ENCODE measurements around the gene EHMT1. TPM values are rescaled to one million over a fixed set of nuclear protein-coding genes. Genes with fewer than 3 reads are reported as not detected.
A peak's percentile ranks its signal among the peaks of the same experiment; 100 is the strongest.

Gene EHMT1
- total and polyA plus RNA-seq, 2 experiments from 2014 or later, result 162 to 177 TPM

DNA sequence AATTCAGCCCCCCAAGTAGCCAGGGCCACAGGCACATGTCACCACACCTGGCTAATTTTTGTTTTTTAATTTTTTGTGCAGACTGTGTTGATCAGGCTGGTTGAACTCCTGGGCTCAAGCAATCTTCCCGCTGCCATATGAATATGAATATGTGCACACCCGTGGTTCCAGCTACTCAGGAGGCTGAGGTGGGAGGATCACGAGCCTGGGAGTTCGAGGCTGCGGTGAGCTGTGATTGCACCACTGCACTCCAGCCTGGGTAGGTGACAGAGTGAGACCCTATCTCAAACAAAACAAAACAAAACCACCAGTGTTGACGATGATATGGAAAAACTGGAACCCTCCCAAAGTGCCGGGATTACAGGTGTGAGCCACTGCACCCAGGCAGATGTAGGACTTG is 32.0 kb downstream of the EHMT1 start (continued):
- TF ChIP-seq ZNF331 (CRISPR knock-in tag; IDR thresholded peaks at IDR 0.05; ENCODE audit: low read depth), result no peak
- no peak for TF ChIP-seq EZH2 (IDR thresholded peaks at IDR 0.05; ENCODE audit: low read depth, unreplicated experiment)
- TF ChIP-seq, protein P1, sequence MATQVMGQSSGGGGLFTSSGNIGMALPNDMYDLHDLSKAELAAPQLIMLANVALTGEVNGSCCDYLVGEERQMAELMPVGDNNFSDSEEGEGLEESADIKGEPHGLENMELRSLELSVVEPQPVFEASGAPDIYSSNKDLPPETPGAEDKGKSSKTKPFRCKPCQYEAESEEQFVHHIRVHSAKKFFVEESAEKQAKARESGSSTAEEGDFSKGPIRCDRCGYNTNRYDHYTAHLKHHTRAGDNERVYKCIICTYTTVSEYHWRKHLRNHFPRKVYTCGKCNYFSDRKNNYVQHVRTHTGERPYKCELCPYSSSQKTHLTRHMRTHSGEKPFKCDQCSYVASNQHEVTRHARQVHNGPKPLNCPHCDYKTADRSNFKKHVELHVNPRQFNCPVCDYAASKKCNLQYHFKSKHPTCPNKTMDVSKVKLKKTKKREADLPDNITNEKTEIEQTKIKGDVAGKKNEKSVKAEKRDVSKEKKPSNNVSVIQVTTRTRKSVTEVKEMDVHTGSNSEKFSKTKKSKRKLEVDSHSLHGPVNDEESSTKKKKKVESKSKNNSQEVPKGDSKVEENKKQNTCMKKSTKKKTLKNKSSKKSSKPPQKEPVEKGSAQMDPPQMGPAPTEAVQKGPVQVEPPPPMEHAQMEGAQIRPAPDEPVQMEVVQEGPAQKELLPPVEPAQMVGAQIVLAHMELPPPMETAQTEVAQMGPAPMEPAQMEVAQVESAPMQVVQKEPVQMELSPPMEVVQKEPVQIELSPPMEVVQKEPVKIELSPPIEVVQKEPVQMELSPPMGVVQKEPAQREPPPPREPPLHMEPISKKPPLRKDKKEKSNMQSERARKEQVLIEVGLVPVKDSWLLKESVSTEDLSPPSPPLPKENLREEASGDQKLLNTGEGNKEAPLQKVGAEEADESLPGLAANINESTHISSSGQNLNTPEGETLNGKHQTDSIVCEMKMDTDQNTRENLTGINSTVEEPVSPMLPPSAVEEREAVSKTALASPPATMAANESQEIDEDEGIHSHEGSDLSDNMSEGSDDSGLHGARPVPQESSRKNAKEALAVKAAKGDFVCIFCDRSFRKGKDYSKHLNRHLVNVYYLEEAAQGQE (IDR thresholded peaks at IDR 0.05; ENCODE audit: unreplicated experiment), result no peak

DNA sequence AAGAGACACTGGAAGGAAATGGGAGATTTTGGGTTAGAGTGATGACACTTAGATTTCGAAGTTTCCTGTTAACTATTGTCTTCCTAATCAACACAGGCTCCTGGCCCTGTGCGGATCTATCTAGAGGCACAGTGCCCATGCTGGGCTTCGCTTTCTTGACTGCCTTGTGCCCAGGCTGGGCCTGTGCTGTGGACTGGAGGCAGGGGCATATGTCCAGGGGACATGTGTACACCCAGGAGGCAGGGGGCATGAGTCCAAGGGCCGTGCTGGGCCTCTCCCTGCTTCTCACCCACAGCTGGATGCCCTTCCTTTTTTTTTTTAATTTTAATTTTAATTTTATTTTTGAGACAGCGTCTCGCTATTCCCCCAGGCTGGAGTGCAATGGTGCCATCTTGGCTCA is 37.6 kb downstream of the EHMT1 start:
- Mint-ChIP-seq H3K27me3 (ENCODE audit: insufficient read depth, low read depth, poor library complexity) (peaks cover 2% of the 10 kb centered on the region), H3K9me3 (no peaks in the 10 kb centered on the region), H3K4me3 (no peak overlapping the region), H3K36me3 (ENCODE audit: low read depth) (peaks cover 22% of the 10 kb centered on the region; the same call in 2 of the 3 replicates), H3K27ac (peak overlapping the region; percentile 56; the same call in 1 of the 2 replicates), H3K4me1 (peaks cover 28% of the 10 kb centered on the region)
- DNase-seq (ENCODE audit: low spot score) (no peak), ATAC-seq (no peak)
- H4K20me1 ChIP-seq (replicated peaks; ENCODE audit: insufficient read depth), result peaks cover 51% of the 10 kb centered on the region
- H3F3A ChIP-seq (replicated peaks; ENCODE audit: low read depth), result no peaks in the 10 kb centered on the region; the same call in 1 of the 2 replicates
- no peak overlapping the region for H2AFZ ChIP-seq
- H3K27ac ChIP-seq (ENCODE audit: low read depth), result 0 out of 2 replicates have a peak overlapping the region, but pooled peaks have one; percentile 50
- H3K4me1 ChIP-seq (ENCODE audit: insufficient read depth), result peaks cover 13% of the 10 kb centered on the region; the same call in 1 of the 2 replicates
- H3K36me3 ChIP-seq (ENCODE audit: insufficient read depth), result no peaks in the 10 kb centered on the region; the same call in 1 of the 2 replicates
- no peaks in the 10 kb centered on the region for H3K27me3 ChIP-seq (ENCODE audit: insufficient read depth)
- no peaks in the 10 kb centered on the region for H3K9me2 ChIP-seq (ENCODE audit: insufficient read depth)
- H3K4me3 ChIP-seq, result no peak overlapping the region
- TF ChIP-seq EZH2phosphoT487 (IDR thresholded peaks at IDR 0.05; ENCODE audit: unreplicated experiment) (no peak), CREB1 (CRISPR knock-in tag; IDR thresholded peaks at IDR 0.05; ENCODE audit: low read depth) (no peak), NANOG (IDR thresholded peaks at IDR 0.05; ENCODE audit: borderline replicate concordance) (no peak)
- peaks cover 99% of the 10 kb centered on the region for H3K79me2 ChIP-seq (replicated peaks; ENCODE audit: insufficient read depth)
- H3K4me2 ChIP-seq, result no peak overlapping the region

DNA sequence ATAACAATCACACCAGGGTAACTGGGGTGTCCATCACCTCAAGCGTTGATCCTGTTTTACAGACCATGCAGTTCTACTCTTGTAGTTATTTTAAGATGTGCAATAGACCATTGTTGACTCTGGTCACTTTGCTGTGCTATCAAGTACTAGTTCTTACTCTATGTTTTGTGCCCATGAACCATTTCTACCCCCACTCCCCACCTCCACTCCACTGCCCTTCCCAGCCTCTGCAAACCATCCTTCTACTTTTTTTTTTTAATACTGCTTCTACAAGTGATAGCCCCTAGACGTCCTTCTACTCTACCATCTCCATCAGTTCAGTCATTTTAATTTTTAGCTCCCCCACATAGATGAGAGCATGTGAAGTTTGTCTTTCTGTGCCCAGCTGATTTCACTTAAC is 38.8 kb downstream of the EHMT1 start:
- ATAC-seq, result no peak
- H3K4me2 ChIP-seq, result no peak overlapping the region
- peaks cover 46% of the 10 kb centered on the region for H4K20me1 ChIP-seq (replicated peaks; ENCODE audit: insufficient read depth)
- TF ChIP-seq CREB1 (CRISPR knock-in tag; IDR thresholded peaks at IDR 0.05; ENCODE audit: low read depth) (no peak), STAT1 (IDR thresholded peaks at IDR 0.05; ENCODE audit: unreplicated experiment) (no peak), JUNB (IDR thresholded peaks at IDR 0.05; ENCODE audit: unreplicated experiment) (no peak), ZNF331 (CRISPR knock-in tag; IDR thresholded peaks at IDR 0.05; ENCODE audit: low read depth) (no peak)
- TF ChIP-seq, protein P2, sequence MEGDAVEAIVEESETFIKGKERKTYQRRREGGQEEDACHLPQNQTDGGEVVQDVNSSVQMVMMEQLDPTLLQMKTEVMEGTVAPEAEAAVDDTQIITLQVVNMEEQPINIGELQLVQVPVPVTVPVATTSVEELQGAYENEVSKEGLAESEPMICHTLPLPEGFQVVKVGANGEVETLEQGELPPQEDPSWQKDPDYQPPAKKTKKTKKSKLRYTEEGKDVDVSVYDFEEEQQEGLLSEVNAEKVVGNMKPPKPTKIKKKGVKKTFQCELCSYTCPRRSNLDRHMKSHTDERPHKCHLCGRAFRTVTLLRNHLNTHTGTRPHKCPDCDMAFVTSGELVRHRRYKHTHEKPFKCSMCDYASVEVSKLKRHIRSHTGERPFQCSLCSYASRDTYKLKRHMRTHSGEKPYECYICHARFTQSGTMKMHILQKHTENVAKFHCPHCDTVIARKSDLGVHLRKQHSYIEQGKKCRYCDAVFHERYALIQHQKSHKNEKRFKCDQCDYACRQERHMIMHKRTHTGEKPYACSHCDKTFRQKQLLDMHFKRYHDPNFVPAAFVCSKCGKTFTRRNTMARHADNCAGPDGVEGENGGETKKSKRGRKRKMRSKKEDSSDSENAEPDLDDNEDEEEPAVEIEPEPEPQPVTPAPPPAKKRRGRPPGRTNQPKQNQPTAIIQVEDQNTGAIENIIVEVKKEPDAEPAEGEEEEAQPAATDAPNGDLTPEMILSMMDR (conservative IDR thresholded peaks at IDR 0.05; ENCODE audit: low read depth in 2 of 2), result no peak
- Mint-ChIP-seq H3K36me3 (ENCODE audit: low read depth) (peaks cover 16% of the 10 kb centered on the region; the same call in 2 of the 3 replicates), H3K9me3 (no peaks in the 10 kb centered on the region), H3K27ac (no peak overlapping the region), H3K4me3 (no peak overlapping the region), H3K4me1 (peaks cover 28% of the 10 kb centered on the region), H3K27me3 (ENCODE audit: insufficient read depth, low read depth, poor library complexity) (peaks cover 2% of the 10 kb centered on the region)
- H3K4me3 ChIP-seq, result no peak overlapping the region
- peaks cover 13% of the 10 kb centered on the region; the same call in 1 of the 2 replicates for H3K4me1 ChIP-seq (ENCODE audit: insufficient read depth)
- H3K27me3 ChIP-seq (ENCODE audit: insufficient read depth), result no peaks in the 10 kb centered on the region
- no peaks in the 10 kb centered on the region; the same call in 1 of the 2 replicates for H3K36me3 ChIP-seq (ENCODE audit: insufficient read depth)
- H3F3A ChIP-seq (replicated peaks; ENCODE audit: low read depth), result no peaks in the 10 kb centered on the region; the same call in 1 of the 2 replicates
- no peaks in the 10 kb centered on the region for H3K9me2 ChIP-seq (ENCODE audit: insufficient read depth)
- 0 out of 2 replicates have a peak overlapping the region, but pooled peaks have one; percentile 42 for H3K27ac ChIP-seq (ENCODE audit: low read depth)
- H3K79me2 ChIP-seq (replicated peaks; ENCODE audit: insufficient read depth), result peaks cover 99% of the 10 kb centered on the region
- no peak overlapping the region for H2AFZ ChIP-seq
- DNase-seq (ENCODE audit: low spot score), result no peak
